ENCODE measurements around the gene THUMPD1.

GRCh38 chr16:20774703-20775362, 33.2 kb upstream of the THUMPD1 start:
- no peak for TF ChIP-seq EZH2phosphoT487 (IDR thresholded peaks at IDR 0.05; ENCODE audit: borderline replicate concordance)
- peak; percentile 66 for TF ChIP-seq RAD21 (IDR thresholded peaks at IDR 0.05; ENCODE audit: low read depth)
- no peak for TF ChIP-seq REST (IDR thresholded peaks at IDR 0.05; ENCODE audit: low read depth)
- TF ChIP-seq SRF (IDR thresholded peaks at IDR 0.05; ENCODE audit: low read depth), result no peak
- TF ChIP-seq EGR1 (IDR thresholded peaks at IDR 0.05; ENCODE audit: low read depth), result no peak
- TF ChIP-seq YY1 (IDR thresholded peaks at IDR 0.05; ENCODE audit: extremely low read depth, insufficient replicate concordance, low read depth, low read length), result peak; percentile 26
- no peak for TF ChIP-seq SIN3A (IDR thresholded peaks at IDR 0.05; ENCODE audit: low read depth)
- TF ChIP-seq CTCF (IDR thresholded peaks at IDR 0.05 in 2 of 3, conservative IDR thresholded peaks at IDR 0.05 in 1 of 3; ENCODE audit: borderline replicate concordance in 1 of 3, insufficient read depth in 1 of 3, low read depth in 2 of 3, low read length in 2 of 3), result peak; percentile 57 to 93 (median 89)

Data from HCT116 (cell line).